Measurements from ENCODE around the gene CDK5RAP3.

DNA sequence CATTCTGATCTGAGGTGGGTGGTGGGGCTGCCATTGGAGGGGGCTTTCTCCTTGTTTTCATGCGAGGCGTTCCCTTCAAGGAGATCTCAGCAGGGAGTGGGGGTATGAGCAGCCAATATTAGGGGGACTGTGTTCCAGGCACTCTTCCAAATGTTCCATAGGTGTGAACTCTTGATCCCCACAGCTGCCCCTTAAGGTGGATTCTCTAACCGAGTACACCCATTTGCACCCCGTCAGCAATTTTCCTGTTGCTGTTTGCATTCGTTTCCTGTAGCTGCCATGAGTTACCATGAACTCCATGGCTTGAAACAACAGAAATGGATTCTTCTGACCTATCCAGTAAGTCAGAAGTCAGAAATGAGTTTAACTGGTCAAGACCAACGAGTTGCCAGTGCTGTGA is 9.5 kb upstream of the CDK5RAP3 start:
- TF ChIP-seq EZH2 (IDR thresholded peaks at IDR 0.05) (no peak), SP1 (IDR thresholded peaks at IDR 0.05; ENCODE audit: low read depth) (no peak), POLR2AphosphoS5 (IDR thresholded peaks at IDR 0.05; ENCODE audit: low read depth, low read length) (no peak), EGR1 (IDR thresholded peaks at IDR 0.05; ENCODE audit: low read depth) (no peak), TCF7L2 (IDR thresholded peaks at IDR 0.05; ENCODE audit: borderline replicate concordance, extremely low read depth, insufficient read depth, insufficient read length) (no peak), YY1 (IDR thresholded peaks at IDR 0.05; ENCODE audit: extremely low read depth, insufficient replicate concordance, low read depth, low read length) (no peak)
- TF ChIP-seq, protein P1, sequence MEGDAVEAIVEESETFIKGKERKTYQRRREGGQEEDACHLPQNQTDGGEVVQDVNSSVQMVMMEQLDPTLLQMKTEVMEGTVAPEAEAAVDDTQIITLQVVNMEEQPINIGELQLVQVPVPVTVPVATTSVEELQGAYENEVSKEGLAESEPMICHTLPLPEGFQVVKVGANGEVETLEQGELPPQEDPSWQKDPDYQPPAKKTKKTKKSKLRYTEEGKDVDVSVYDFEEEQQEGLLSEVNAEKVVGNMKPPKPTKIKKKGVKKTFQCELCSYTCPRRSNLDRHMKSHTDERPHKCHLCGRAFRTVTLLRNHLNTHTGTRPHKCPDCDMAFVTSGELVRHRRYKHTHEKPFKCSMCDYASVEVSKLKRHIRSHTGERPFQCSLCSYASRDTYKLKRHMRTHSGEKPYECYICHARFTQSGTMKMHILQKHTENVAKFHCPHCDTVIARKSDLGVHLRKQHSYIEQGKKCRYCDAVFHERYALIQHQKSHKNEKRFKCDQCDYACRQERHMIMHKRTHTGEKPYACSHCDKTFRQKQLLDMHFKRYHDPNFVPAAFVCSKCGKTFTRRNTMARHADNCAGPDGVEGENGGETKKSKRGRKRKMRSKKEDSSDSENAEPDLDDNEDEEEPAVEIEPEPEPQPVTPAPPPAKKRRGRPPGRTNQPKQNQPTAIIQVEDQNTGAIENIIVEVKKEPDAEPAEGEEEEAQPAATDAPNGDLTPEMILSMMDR (IDR thresholded peaks at IDR 0.05 in 2 of 3, conservative IDR thresholded peaks at IDR 0.05 in 1 of 3; ENCODE audit: borderline replicate concordance in 1 of 3, insufficient read depth in 1 of 3, low read depth in 2 of 3, low read length in 2 of 3) = no peak
- TF ChIP-seq, protein P2, sequence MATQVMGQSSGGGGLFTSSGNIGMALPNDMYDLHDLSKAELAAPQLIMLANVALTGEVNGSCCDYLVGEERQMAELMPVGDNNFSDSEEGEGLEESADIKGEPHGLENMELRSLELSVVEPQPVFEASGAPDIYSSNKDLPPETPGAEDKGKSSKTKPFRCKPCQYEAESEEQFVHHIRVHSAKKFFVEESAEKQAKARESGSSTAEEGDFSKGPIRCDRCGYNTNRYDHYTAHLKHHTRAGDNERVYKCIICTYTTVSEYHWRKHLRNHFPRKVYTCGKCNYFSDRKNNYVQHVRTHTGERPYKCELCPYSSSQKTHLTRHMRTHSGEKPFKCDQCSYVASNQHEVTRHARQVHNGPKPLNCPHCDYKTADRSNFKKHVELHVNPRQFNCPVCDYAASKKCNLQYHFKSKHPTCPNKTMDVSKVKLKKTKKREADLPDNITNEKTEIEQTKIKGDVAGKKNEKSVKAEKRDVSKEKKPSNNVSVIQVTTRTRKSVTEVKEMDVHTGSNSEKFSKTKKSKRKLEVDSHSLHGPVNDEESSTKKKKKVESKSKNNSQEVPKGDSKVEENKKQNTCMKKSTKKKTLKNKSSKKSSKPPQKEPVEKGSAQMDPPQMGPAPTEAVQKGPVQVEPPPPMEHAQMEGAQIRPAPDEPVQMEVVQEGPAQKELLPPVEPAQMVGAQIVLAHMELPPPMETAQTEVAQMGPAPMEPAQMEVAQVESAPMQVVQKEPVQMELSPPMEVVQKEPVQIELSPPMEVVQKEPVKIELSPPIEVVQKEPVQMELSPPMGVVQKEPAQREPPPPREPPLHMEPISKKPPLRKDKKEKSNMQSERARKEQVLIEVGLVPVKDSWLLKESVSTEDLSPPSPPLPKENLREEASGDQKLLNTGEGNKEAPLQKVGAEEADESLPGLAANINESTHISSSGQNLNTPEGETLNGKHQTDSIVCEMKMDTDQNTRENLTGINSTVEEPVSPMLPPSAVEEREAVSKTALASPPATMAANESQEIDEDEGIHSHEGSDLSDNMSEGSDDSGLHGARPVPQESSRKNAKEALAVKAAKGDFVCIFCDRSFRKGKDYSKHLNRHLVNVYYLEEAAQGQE (IDR thresholded peaks at IDR 0.05; ENCODE audit: low read depth) = no peak

Data from HCT116 (cell line).